Measurements from ENCODE around the gene HNRNPA3.

Gene HNRNPA3

GRCh38 chr2:177235855-177236437 is 23.4 kb downstream of the HNRNPA3 start:
- TF ChIP-seq CTCF (IDR thresholded peaks at IDR 0.05; ENCODE audit: low read depth, low read length) (no peak), MYC (IDR thresholded peaks at IDR 0.05; ENCODE audit: low read depth, low read length) (no peak), POLR2A (IDR thresholded peaks at IDR 0.05; ENCODE audit: extremely low read depth, insufficient read length) (no peak), MAX (IDR thresholded peaks at IDR 0.05; ENCODE audit: low read depth, low read length) (no peak)
- no peak overlapping the region for H3K4me3 ChIP-seq (ENCODE audit: low read depth, low read length)
- no peak for DNase-seq (ENCODE audit: low read depth)

- TF ChIP-seq CTCF (IDR thresholded peaks at IDR 0.05; ENCODE audit: low read depth, low read length), result no peak
- no peak for TF ChIP-seq MYC (IDR thresholded peaks at IDR 0.05; ENCODE audit: low read depth, low read length)
- no peak for DNase-seq (ENCODE audit: low read depth)
- H3K4me3 ChIP-seq (ENCODE audit: low read depth, low read length), result no peak overlapping the region
Measured at GRCh38 chr2:177237932-177238331, 25.3 kb downstream of the HNRNPA3 start.

- H3K4me3 ChIP-seq (ENCODE audit: low read depth, low read length), result no peak overlapping the region
- no peak for DNase-seq (ENCODE audit: low read depth)
- TF ChIP-seq MAX (IDR thresholded peaks at IDR 0.05; ENCODE audit: low read depth, low read length), result no peak
- TF ChIP-seq CTCF (IDR thresholded peaks at IDR 0.05; ENCODE audit: low read depth, low read length), result no peak
- TF ChIP-seq POLR2A (IDR thresholded peaks at IDR 0.05; ENCODE audit: extremely low read depth, insufficient read length), result no peak
- TF ChIP-seq MYC (IDR thresholded peaks at IDR 0.05; ENCODE audit: low read depth, low read length), result no peak
Measured at GRCh38 chr2:177239053-177239452, 26.5 kb downstream of the HNRNPA3 start.

- H3K4me3 ChIP-seq (ENCODE audit: low read depth, low read length), result no peak overlapping the region
- DNase-seq (ENCODE audit: low read depth), result peak; percentile 81
- TF ChIP-seq MAX (IDR thresholded peaks at IDR 0.05; ENCODE audit: low read depth, low read length) (no peak; the same call in 1 of the 2 replicates), CTCF (IDR thresholded peaks at IDR 0.05; ENCODE audit: low read depth, low read length) (no peak), POLR2A (IDR thresholded peaks at IDR 0.05; ENCODE audit: extremely low read depth, insufficient read length) (no peak), MYC (IDR thresholded peaks at IDR 0.05; ENCODE audit: low read depth, low read length) (no peak)
Measured at GRCh38 chr2:177239932-177240630, 27.5 kb downstream of the HNRNPA3 start.

GRCh38 chr2:177241711-177242120 is 29.1 kb downstream of the HNRNPA3 start:
- no peak overlapping the region for H3K4me3 ChIP-seq (ENCODE audit: low read depth, low read length)
- TF ChIP-seq POLR2A (IDR thresholded peaks at IDR 0.05; ENCODE audit: extremely low read depth, insufficient read length) (no peak), MYC (IDR thresholded peaks at IDR 0.05; ENCODE audit: low read depth, low read length) (no peak), CTCF (IDR thresholded peaks at IDR 0.05; ENCODE audit: low read depth, low read length) (no peak), MAX (IDR thresholded peaks at IDR 0.05; ENCODE audit: low read depth, low read length) (no peak)
- DNase-seq (ENCODE audit: low read depth), result no peak

All from NB4 (cell line).